HCT116 (cell line): ENCODE measurements around the gene FAM50A. TPM values are rescaled to one million over a fixed set of nuclear protein-coding genes. Genes with fewer than 3 reads are reported as not detected.

Experiments
- microRNA-seq: library from miRNA; unstranded; fragments of <30 nt; microRNA quantifications from one replicate; pipeline ENCODE4, GENCODE V29; 2016; ENCODE audit warnings: borderline number of aligned reads
- total RNA-seq: library from RNA; stranded (reverse); gene quantifications from one replicate; pipeline ENCODE4 v1.2.1, GENCODE V29; 2021; ENCODE audit not compliant: unreplicated experiment

The FAM50A gene
- total RNA-seq, 1 experiment from 2014 or later, result 46.5 TPM

Small RNA genes within 50 kb of the gene (microRNA-seq; reads per million reads assigned to microRNA genes)
- not detected for gene MIR6858

Other genes starting within 250 kb of the FAM50A start
- not detected for gene OPN1MW2, start 224.4 kb upstream of the FAM50A start, total RNA-seq
- gene OPN1MW3, start 186.6 kb upstream of the FAM50A start, total RNA-seq, result not detected
- not detected for gene TEX28, start 149.0 kb upstream of the FAM50A start, total RNA-seq
- 0.34 TPM for gene TKTL1, start 148.3 kb upstream of the FAM50A start, total RNA-seq
- gene FLNA, start 69.5 kb upstream of the FAM50A start, total RNA-seq, result 546 TPM
- 102 TPM for gene EMD, start 64.8 kb upstream of the FAM50A start, total RNA-seq
- gene RPL10, start 45.8 kb upstream of the FAM50A start, total RNA-seq, result 3,069 TPM
- 16.5 TPM for gene DNASE1L1, start 34.9 kb upstream of the FAM50A start, total RNA-seq
- 28.0 TPM for gene TAFAZZIN, start 32.6 kb upstream of the FAM50A start, total RNA-seq
- 53.4 TPM for gene ATP6AP1, start 15.5 kb upstream of the FAM50A start, total RNA-seq
- 122 TPM for gene GDI1, start 7.0 kb upstream of the FAM50A start, total RNA-seq
- 89.3 TPM for gene PLXNA3, start 14.1 kb downstream of the FAM50A start, total RNA-seq
- gene LAGE3, start 35.1 kb downstream of the FAM50A start, total RNA-seq, result 42.8 TPM
- gene UBL4A, start 42.5 kb downstream of the FAM50A start, total RNA-seq, result 37.4 TPM
- 16.2 TPM for gene SLC10A3, start 46.5 kb downstream of the FAM50A start, total RNA-seq
- 15.6 TPM for gene FAM3A, start 72.1 kb downstream of the FAM50A start, total RNA-seq
- gene G6PD, start 102.7 kb downstream of the FAM50A start, total RNA-seq, result 109 TPM
- gene IKBKG, start 103.5 kb downstream of the FAM50A start, total RNA-seq, result 24.0 TPM
- not detected for gene CTAG1A, start 141.0 kb downstream of the FAM50A start, total RNA-seq
- not detected for gene CTAG1B, start 175.1 kb downstream of the FAM50A start, total RNA-seq
- not detected for gene CTAG2, start 209.4 kb downstream of the FAM50A start, total RNA-seq